ENCODE measurements around the gene KRT14.
"Not testable (repeated sequence)": the region's sequence is repeated elsewhere in the genome, so short reads cannot be mapped to it uniquely, and the experiment has no call there.

- not testable (repeated sequence) for TF ChIP-seq CTCF, POLR2A (IDR thresholded peaks at IDR 0.05)
These were observed 4.4 kb downstream of the KRT14 start for GRCh38 chr17:41582061-41582968.

All from body of pancreas (tissue), 4 donors.